Hippocampal formation (tissue), 2 donors: ENCODE measurements around the gene FAM181B.
"Not testable (repeated sequence)": the region's sequence is repeated elsewhere in the genome, so short reads cannot be mapped to it uniquely, and the experiment has no call there.

Experiments
- DNase-seq, 2 donors: peaks; one replicate each; lab custom pipeline; 2025; lab: John Stamatoyannopoulos, UW

FAM181B gene

GRCh38 chr11:82732734-82733443, 775 bp downstream of the FAM181B start:
- peak; percentile 47 to 67 for DNase-seq

DNA sequence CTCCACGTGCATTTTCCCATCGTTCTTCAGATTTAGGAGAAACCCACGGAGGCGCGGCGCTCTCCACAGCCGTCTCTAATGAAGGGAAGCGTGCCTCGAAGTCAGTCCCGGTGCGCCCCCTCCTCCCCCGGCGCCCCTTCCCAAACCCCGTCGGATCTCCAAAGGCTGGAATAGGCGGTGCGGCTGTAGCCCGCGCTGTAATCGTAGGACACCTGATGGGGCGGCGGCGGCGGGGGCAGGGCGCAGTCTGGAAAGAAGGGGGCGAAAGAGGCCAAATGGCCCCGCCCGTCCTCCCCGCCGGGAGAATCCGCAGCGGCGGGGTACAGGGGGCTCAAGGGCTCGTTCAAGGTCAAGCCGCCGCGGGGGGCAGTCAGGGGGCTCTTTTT, 1.3 kb downstream of the FAM181B start:
- no peak for DNase-seq

DNA sequence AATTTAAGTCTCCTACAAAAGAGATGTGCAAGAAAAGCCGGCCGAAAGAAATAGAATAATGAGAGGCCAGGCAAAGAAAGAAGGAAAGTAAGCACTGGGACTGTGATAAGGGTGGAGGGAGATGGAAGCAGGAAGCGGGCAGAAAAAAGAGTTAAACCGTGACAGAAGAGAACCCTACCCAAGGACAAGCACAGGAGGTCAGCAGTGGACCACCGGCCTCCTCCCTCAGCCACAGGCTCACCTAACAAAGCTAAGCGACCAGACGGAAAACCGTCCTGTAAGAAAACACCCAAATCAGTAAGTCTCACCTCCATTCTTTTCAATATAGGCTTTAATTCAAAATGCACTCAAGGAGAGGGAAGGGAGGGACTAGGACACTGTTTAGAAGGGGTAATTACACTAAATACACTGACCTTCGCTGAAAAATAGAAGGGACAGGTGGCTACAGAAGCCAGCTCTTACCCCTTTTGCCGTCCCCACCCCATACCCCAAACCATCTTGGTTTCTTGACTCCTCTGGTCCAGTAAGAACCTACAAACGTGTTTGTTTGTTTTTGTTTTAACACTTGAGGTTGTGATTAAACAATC, 1.9 kb downstream of the FAM181B start:
- no peak for DNase-seq

- no peak for DNase-seq
Observed at GRCh38 chr11:82730754-82731153, 2.9 kb downstream of the FAM181B start.

DNA sequence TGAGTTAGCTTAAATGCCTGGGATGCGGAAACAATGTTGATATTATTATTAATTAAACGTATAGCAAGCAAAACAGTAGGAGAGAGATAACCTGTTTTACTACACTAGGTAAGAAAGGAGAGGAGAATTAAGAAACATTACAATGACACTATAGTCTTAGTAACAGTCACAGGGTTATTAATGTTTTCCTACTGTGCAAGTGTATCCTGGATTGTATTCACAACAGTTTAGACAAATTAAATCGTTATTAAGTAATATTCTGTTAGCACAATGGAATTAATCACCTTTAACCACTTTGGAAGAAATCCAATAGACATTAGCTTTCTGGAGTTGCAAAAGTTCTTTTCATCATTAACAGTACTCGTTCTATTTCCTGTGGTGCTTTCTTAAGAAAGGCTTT, 3.4 kb downstream of the FAM181B start:
- DNase-seq = no peak

GRCh38 chr11:82724026-82724425, 9.6 kb downstream of the FAM181B start:
- no peak for DNase-seq

- DNase-seq = no peak
Observed at GRCh38 chr11:82722231-82722630, 11.4 kb downstream of the FAM181B start.

DNA sequence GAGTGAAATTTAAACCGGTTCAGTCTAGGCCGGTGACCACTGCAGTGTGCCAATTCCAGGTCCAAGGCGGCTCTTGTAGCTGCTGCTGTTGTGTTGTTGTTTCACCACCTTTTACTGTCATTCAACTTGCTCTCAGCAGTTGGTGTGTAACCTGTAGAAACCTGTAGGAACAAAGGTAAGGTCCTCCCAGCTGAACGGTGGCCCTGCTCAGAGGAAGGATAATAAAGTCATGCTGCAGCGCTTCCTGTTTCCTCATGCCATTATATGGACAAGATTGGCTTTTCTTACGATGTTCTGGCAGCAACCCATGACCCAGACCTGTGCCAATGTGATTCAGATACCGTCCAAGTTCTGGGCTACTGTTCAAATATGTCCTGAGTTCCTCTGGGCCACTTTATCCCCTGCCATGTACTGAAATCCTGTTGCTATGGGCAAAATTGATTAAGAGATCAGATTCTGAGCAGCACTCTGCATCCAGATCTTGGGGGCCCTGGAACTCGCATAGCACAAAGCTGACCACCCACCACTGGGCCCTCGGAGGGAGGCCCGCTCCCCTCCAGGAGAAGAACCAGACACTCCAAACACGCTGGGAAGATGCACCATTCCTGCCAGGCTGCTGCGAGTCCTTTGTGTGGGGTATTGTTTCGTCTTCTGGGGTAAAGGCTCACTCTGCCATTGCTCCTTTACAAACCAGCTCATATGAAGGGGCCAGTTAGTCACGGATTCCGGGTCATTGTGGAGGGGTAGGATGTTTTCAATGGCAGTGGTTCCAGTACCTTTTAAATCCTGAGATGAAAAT, 13.2 kb downstream of the FAM181B start:
- no peak for DNase-seq

DNA sequence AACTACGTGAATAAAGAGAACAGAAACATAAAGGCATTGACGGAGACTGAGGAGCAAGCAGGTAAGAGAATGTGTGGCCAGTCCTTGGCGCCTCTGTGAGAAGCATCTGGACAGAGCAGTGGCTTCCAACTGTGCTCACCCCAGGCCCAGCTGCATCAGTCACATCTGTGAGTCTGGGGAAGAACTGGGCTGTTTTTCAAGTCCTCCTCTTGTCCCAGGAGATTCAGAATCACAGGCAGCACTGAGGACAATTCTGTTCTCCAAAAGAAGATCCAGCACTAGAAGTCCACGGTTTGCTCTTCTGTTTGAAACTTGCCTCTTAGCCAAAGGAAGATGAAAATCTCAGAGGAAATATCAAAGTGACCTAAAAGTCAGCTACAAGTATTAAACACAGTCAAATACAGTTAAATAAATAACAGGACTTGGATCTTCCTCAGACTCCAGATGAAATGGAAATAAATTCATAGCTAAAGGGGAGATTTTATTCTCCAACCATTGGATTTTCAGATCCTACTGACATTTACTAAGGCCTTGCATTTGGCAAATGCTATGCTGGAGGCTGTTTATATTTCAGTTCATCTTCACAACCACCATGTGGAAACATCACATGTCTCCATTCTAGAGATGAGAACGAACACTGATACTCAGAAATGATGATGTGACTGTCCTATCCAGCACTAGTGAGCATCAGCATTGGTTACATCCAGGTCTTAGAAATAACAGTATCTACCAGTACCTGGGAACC, 14.1 kb downstream of the FAM181B start:
- DNase-seq = peak; percentile 66 to 68

GRCh38 chr11:82718821-82719220, 14.8 kb downstream of the FAM181B start:
- DNase-seq = peak in 1 of 2 donors; percentile 38

DNA sequence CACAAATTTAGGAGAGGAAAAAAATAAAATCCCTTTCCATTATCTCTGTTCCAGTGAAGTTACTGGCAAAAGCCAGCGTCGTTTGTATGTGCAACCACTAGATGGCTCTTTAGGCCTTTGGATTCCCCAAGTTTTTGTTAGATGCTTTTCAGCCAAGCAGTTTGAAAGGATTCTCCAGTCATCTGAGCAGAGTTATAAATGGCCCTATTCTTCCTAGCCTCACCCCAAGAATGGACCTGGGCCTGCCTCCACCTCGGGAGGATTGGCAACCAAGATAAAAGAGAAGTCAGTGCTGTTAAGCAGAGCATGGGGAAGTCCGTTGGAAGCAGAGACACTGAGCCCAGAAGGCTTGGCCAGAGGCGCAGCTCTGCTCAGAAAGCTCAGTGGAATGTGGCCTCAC, 15.4 kb downstream of the FAM181B start:
- peak; percentile 66 to 96 for DNase-seq

DNA sequence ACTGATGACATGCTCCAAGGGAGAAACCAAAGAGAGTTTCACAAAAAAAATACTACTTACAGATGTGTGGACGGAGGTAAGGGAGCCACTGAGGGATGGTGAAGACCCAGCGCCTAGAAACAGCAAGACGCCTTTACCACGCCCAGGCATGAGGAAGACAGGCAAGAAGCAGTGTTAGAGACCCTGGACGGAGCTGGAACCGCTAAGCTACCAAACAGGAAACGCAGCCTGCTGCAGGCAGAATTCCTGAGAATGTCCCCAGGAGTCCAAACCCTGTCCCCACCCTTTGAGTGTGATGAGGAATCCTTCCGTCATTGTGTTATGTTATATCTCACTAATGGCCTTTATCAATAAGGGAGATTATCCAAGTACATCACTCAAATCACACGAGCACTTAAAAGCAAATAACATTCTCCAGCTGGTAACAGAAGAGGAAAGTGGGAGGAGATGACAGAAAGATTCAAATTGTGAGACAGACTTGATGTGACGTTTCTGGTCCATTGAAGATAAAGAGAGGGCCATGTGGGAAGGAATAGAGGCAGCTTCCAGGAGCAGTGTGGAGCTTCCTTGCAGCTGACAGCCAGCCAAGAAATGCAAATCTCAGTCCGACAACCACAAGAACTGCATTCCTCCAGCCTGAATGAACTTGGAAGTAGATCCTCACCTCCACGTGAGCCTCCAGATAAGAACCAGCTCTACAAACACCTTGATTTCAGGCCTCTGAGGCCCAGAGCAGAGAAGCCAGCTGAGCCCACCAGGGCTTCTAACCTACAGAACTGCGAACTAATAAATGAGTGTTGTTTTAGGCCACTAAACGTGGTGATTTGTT, 19.1 kb downstream of the FAM181B start:
- no peak for DNase-seq

- DNase-seq = no peak
Observed at GRCh38 chr11:82711648-82712047, 22.0 kb downstream of the FAM181B start.

GRCh38 chr11:82703796-82704195, 29.9 kb downstream of the FAM181B start:
- DNase-seq = no peak

- no peak for DNase-seq
Observed at GRCh38 chr11:82703226-82703625, 30.4 kb downstream of the FAM181B start.

DNA sequence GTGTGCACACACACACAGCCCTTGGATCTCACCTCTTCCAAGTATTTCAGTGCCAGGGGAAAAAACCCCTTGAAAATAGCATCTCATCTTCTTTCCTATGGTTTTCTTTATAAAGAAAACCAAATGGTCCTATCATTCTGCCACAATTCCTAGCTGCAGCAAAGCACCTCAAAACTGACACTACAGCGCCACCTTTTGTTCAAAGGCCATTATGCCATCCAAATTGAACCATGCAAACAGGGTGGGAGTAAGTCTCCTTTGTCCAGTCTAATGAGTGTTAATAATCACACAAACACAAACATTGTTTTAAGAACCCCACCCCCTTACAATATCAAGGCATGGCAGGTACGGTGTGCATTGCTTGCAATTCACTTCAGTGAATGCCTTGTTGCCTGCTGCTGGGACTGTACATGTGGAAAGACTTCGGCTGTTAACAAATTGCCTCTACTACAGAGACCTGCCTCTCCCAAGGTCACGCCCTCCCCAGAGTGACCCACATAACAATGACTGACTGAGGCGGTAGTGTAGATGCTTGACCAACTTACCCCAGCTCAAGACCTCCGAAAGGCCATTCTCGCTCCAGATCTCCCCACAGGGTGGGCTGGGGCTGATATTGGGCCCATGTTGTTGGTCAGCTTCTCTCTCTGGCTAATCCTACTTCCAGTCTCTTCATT, 31.7 kb downstream of the FAM181B start:
- DNase-seq = peak; percentile 20 to 44

- no peak for DNase-seq
Observed at GRCh38 chr11:82698576-82699352, 34.9 kb downstream of the FAM181B start.

GRCh38 chr11:82692981-82693380, 40.7 kb downstream of the FAM181B start:
- no peak for DNase-seq

- DNase-seq = not testable (repeated sequence)
Observed at GRCh38 chr11:82689347-82689746, 44.3 kb downstream of the FAM181B start.

DNA sequence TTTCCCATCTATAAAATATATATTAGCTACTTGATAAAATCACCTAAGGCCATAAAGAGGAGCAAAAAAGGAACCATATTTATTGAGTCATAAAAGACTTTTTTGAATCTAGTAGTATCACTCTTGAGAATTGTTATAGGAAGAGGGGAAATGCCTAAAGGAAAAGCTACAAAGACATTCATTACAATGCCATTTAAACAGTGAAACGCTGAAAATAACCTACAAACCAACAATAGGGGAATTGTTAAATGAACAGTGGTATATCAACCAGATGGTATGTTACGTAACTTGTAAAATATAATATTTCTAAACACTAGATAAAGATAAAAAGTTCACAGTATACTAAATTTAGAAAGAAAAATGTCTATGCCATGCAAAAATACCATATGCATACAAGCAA, 47.5 kb downstream of the FAM181B start:
- DNase-seq = no peak
